Tibial artery (tissue), 4 donors: Measurements from ENCODE around the gene RBM20.

Experiments used
- DNase-seq, 2 donors: peaks; one replicate each; pipeline ENCODE4 v3.0.0-alpha.2; 2019
- H3K27ac ChIP-seq, 2 donors: fragments of 200-600 bp; sonication (generic) in 1 of 2; 1 replicate in 1 of 2; 2 replicates in 1 of 2; pipeline ENCODE4 v1.5.1; 2018 to 2019; ENCODE audit warnings: mild to moderate bottlenecking in 1 of 2
- H3K27me3 ChIP-seq, 2 donors: fragments of 200-600 bp; sonication (generic) in 1 of 2; one replicate each; pipeline versions ENCODE4 v1.5.1 to v1.6.0; 2016 to 2019
- H3K36me3 ChIP-seq, 3 donors: fragments of 200-600 bp; sonication (generic) in 2 of 3; one replicate each; pipeline ENCODE4 v1.5.1; 2016 to 2019; ENCODE audit warnings: mild to moderate bottlenecking in 2 of 3
- H3K4me1 ChIP-seq, 4 donors: fragments of 200-600 bp; sonication (generic) in 2 of 4; 1 replicate in 3 of 4; 2 replicates in 1 of 4; pipeline ENCODE4 v1.5.1; 2016 to 2019
- H3K4me3 ChIP-seq, 2 donors: fragments of 200-600 bp; sonication (generic) in 1 of 2; 1 replicate in 1 of 2; 2 replicates in 1 of 2; pipeline ENCODE4 v1.5.1; 2018 to 2019; ENCODE audit warnings: mild to moderate bottlenecking in 2 of 2
- H3K9me3 ChIP-seq, 3 donors: fragments of 200-600 bp; sonication (generic) in 1 of 3; one replicate each; pipeline ENCODE4 v1.5.1; 2016 to 2019
- CTCF ChIP-seq, 2 experiments: fragments of 200-600 bp in 1 of 2; fragments of 450-650 bp in 1 of 2; IDR thresholded peaks; one replicate each; pipeline ENCODE4 v1.5.1; 2017 to 2019; ENCODE audit warnings: antibody characterized with exemption in 2 of 2, mild to moderate bottlenecking in 1 of 2, moderate library complexity in 1 of 2
- intact Hi-C: fragments of 100-400 bp; cut with DNase I; formaldehyde crosslinking; loops from one replicate; pipeline ENCODE4 v1.15.0; 2023; ENCODE audit warnings: low total_unique reads

Gene RBM20

GRCh38 chr10:110790913-110791506 lies 146.9 kb downstream of the RBM20 start:
- intact Hi-C loops: no loop called here
- Histone ChIP-seq H3K4me1 (peaks cover 0 to 9% (median 0%) of the 10 kb centered on the region in 4 donors), H3K36me3 (no peaks in the 10 kb centered on the region), H3K27me3 (no peaks in the 10 kb centered on the region), H3K27ac (no peak overlapping the region), H3K9me3 (no peaks in the 10 kb centered on the region), H3K4me3 (no peak overlapping the region)
- DNase-seq: no peak
- no peak for TF ChIP-seq CTCF (IDR thresholded peaks at IDR 0.05)

- peaks cover 0 to 9% (median 0%) of the 10 kb centered on the region in 4 donors for H3K4me1 ChIP-seq
Measured at GRCh38 chr10:110791541-110792073, 147.5 kb downstream of the RBM20 start.

GRCh38 chr10:110792476-110793125 lies 148.5 kb downstream of the RBM20 start:
- Histone ChIP-seq H3K36me3 (no peaks in the 10 kb centered on the region), H3K4me1 (peaks cover 0 to 9% (median 0%) of the 10 kb centered on the region in 4 donors), H3K27ac (no peak overlapping the region), H3K9me3 (no peaks in the 10 kb centered on the region), H3K4me3 (no peak overlapping the region), H3K27me3 (no peaks in the 10 kb centered on the region)
- intact Hi-C loops: no loop called here
- TF ChIP-seq CTCF (IDR thresholded peaks at IDR 0.05): no peak
- DNase-seq: no peak

More at GRCh38 chr10:110791541-110792073, 147.5 kb downstream of the RBM20 start:
- Histone ChIP-seq H3K4me3 (no peak overlapping the region), H3K36me3 (no peaks in the 10 kb centered on the region), H3K27me3 (no peaks in the 10 kb centered on the region), H3K9me3 (no peaks in the 10 kb centered on the region), H3K27ac (no peak overlapping the region)
- intact Hi-C loops: no loop called here
- DNase-seq: no peak
- no peak for TF ChIP-seq CTCF (IDR thresholded peaks at IDR 0.05)

GRCh38 chr10:110793128-110793812 lies 149.1 kb downstream of the RBM20 start:
- no peaks in the 10 kb centered on the region for H3K27me3 ChIP-seq

GRCh38 chr10:110793886-110794285 lies 149.8 kb downstream of the RBM20 start:
- no peaks in the 10 kb centered on the region for H3K27me3 ChIP-seq
- intact Hi-C loops: no loop called here
- no peak overlapping the region for H3K27ac ChIP-seq
- no peak for DNase-seq
- peaks cover 0 to 9% (median 0%) of the 10 kb centered on the region in 4 donors for H3K4me1 ChIP-seq
- no peak for TF ChIP-seq CTCF (IDR thresholded peaks at IDR 0.05)
- no peak overlapping the region for H3K4me3 ChIP-seq
- no peaks in the 10 kb centered on the region for H3K9me3 ChIP-seq
- no peaks in the 10 kb centered on the region for H3K36me3 ChIP-seq

More at GRCh38 chr10:110793128-110793812, 149.1 kb downstream of the RBM20 start:
- no peak overlapping the region for H3K27ac ChIP-seq
- H3K4me1 ChIP-seq: peaks cover 0 to 9% (median 0%) of the 10 kb centered on the region in 4 donors
- DNase-seq: no peak
- TF ChIP-seq CTCF (IDR thresholded peaks at IDR 0.05): no peak
- H3K4me3 ChIP-seq: no peak overlapping the region
- no peaks in the 10 kb centered on the region for H3K9me3 ChIP-seq
- H3K36me3 ChIP-seq: no peaks in the 10 kb centered on the region
- intact Hi-C loops: no loop called here
